ENCODE data around the gene ZBTB21.

Gene ZBTB21

GRCh38 chr21:42039470-42039901 lies 29.3 kb upstream of the ZBTB21 start:
- no peak for DNase-seq

GRCh38 chr21:42038826-42039425 lies 28.8 kb upstream of the ZBTB21 start:
- no peak for DNase-seq

GRCh38 chr21:42038393-42038792 lies 28.2 kb upstream of the ZBTB21 start:
- no peak for DNase-seq

GRCh38 chr21:42037943-42038342 lies 27.8 kb upstream of the ZBTB21 start:
- DNase-seq, result no peak

DNA sequence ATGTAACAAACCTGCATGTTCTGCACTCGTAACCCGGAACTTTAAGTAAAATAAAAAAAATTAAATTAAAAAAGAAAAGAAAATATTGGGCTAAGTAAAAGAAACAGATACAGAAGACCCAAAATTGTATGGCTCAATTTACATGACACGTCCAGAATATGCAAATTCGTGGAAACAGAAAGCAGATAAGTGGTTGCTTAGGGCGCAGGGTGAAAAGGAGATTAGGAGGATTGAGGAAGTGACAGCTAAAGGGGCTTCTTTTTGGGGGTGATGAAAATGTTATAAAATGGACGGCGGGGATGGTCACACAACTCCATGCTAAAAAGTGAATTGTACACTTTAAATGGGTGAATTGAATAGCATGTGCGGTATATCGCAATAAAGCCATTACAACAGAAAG lies 27.4 kb upstream of the ZBTB21 start:
- no peak for DNase-seq

GRCh38 chr21:42036313-42036712 lies 26.2 kb upstream of the ZBTB21 start:
- DNase-seq, result no peak

- no peak for DNase-seq
Observed at GRCh38 chr21:42032968-42033367, 22.8 kb upstream of the ZBTB21 start.

- no peak for DNase-seq
Observed at GRCh38 chr21:42032266-42032665, 22.1 kb upstream of the ZBTB21 start.

DNA sequence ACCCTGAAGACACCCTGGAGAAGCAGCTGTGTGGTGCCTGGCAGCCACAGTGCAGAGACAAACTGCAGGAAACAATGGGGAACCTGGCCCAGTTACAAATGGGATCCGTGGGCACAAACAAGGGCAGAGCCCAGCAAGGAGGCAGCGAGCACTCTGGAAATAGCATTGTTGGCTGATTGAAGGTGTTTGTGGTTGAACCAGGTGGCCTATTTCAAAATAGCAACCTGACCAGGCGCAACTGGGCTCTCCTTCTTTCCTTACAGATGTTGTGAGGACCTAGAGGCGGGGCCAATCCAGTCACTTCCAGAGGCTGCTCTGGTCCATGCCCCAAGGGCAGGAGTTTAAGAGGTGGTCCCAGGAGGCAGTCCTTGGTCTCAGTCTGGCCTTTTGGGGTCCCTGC lies 21.7 kb upstream of the ZBTB21 start:
- DNase-seq, result no peak

GRCh38 chr21:42031241-42031640 lies 21.1 kb upstream of the ZBTB21 start:
- DNase-seq, result no peak

DNA sequence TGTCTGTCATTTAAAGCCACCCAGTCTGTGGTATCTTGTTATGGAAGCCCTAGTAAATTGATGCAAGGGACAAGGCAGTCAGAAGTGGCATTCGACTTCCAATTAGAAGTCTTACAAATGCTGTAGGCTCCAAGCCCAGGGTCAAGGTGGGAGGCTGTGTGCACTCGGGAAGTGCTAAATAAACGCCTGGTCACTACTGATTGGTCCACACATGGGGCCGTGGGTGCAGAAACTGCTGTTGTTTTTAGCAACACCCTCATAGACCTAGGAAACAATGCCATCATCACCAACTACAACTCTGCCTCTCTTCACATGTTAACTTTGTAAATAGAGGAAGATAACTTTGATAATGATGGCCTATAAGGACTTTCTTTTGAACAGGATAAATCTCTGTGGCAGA lies 20.2 kb upstream of the ZBTB21 start:
- no peak for DNase-seq

DNA sequence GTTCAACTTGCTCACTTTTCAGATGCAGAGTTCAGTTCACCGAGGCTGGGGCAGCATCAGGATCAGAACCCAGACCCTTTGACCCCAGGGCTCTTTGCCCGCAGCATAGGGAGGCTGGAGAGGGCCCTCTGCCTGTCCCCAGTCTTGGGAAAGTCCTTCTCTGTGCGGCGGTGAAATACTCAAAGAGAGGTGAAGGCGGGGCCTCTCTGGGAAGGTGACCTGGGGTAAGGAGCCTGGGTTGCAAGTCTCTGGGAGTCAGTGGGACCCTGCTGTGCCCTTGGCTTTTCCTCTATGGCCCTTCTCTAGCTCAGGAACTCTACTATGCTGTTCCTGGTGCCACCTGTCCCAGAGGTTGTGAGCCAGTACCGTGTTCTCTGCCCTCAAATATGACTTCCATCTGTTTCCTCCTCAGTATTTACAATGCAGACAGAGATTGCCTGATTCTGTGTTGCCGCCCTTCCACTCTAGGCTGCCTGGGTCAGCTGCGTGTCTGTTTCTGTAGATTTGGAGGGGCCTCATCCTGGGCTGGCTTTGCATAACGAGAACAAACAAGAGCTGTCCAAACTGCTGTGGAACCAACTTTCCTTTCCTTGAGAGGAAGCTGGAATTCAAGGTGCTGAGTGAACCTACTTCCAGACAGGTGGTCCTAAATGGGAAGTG lies 18.7 kb upstream of the ZBTB21 start:
- no peak for DNase-seq

DNA sequence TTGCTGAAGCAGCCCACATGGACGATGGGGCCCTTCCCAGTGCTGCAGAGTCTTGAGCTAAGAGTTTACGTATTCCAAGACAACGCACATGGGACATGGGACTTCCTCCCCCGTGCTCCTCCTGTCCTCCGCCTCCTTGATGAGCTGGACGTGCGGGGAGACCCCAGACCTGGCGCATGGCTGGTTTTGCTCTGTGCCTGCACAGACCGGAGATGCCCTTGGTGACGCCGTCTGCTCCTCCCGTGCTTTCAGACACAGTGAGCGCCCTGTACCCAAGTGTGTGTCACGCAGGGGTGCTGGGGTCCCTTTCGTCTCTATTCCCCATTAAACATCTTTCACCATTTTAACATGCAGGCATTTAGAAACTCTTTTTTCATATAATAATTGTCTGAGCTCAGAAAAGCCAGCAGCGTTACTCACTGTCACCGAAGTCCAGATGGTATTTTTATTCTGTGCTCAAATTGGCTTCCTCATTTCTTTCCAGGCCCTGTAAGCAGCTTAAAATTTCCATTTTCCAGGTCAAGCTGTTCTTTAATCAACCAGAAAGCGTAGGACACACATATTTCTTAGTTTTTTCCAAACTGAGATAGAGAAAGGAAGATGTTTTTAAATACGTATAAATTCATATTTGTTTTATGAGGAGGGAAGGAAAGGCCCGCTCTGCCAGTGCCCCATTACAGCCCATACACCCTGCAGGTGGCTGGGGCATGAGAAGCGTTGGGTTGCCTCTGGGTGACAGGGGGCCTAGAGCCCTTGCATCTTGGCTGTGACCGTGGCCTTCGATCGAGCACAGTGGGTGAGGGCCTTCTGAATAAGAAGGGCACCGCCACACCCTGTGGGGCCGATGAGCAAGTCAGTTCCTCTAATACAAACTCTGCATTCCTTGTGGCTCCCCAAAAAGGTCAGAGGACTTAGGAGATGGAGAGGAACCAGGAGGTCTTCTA lies 17.9 kb upstream of the ZBTB21 start:
- no peak for DNase-seq

GRCh38 chr21:42027085-42027821 lies 17.1 kb upstream of the ZBTB21 start:
- DNase-seq, result no peak

DNA sequence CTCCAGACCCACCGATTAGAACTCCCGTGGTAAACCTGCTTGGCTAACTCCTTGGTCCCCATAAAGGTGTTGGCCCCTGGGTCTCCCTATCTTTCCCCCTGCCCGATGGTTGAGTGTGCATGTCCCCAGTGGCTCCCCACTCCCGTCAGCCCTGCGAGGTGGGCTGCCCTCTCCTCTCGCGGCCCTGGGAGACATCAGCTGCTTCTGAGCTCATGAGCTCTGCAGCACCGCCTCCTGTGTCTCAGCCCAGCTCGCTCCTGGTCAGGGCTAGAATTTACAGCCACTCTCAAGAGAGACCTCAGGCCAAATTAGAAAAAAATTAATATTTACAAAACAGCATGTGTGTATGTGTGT lies 15.9 kb upstream of the ZBTB21 start:
- DNase-seq, result no peak

GRCh38 chr21:42025376-42026081 lies 15.4 kb upstream of the ZBTB21 start:
- DNase-seq, result no peak

DNA sequence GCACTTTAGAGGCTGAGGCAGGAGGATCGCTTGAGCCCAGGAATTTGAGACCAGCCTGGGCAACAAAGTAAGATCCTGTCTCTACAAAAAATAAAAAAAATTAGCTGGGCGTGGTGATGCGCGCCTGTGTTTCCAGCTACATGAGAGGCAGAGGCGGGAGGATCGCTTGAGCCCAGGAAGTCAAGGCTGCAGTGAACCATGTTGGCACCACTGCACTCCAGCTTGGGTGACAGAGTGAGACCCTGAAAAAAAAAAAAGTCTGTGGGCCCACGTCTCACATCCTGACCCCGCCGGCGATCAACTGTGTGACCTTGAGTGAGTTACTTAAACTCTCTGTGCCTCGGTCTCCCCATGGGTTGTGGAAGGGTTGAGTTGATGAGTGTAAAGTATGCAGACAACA lies 12.7 kb upstream of the ZBTB21 start:
- no peak for DNase-seq

DNA sequence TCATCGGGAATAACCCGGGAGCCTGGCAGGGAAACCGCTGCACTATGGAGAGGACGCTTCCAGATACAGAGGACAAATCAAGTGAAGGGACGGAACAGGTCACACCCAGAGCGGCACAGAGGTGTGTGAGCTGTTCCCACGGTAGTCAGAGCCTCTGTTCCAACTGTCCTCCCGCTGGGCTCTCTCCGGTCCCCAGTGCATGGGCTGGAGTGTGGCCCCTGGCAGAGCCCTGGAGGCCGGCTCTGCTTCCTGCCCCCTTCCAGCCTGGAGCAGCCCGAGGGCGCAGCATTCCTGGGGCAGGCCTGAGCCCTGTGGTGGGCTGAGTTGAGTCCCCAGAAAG lies 11.9 kb upstream of the ZBTB21 start:
- DNase-seq, result no peak

DNA sequence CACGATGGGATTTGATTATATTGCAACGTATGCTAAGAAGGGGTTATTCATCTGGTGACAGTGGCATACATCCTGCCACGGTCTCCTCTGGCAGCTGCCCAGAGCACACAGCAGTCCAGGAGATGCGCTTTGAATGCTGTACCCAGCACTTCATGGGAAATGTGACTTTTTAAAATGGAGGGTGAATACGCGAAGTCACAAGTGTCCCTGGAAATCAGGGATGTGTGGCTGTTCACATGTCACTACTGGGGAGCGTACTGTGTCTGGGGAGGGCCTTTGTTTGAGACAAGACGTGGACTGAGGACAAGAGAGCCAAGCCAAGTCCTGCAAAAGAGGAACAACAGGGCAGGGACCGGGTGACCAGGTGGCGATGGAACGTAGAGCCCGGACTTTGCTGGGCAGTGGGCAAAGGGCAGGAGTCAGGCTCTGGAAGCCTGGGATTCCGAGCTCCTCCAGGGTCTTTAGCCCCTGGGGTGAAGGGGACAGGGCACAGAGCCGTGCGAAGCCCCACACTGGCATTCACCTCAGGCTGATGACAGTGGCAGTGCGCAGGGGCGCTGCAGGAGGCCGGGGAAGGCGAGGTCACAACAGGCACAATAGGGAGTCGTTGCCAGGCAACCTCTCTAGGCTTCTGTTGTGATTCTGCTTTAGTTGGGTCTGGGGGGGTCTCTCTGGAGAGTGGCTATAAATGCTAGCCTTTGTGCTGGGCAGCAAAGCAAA lies 11.4 kb upstream of the ZBTB21 start:
- no peak for DNase-seq

DNA sequence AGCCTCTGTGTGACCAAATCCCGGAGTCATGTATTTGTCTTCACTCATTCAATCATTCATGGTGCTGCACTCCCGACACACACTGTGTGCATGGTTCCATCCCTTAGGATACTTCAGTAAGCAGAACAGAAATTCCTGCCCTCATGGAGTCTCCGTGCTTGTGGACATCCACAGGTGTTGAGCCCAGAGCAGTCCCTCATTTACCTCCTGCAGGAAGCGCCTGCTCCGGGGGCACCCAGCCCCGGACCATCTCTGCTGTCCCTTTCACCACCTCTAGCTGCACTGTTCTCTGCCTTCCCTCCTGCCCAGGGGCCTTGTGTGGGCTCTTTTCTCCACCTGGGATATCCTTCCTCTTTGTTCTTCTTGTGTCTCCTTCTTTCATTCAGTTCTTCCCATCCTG lies 9.5 kb upstream of the ZBTB21 start:
- no peak for DNase-seq

- no peak for DNase-seq
Observed at GRCh38 chr21:42019101-42019605, 9.0 kb upstream of the ZBTB21 start.

GRCh38 chr21:42017022-42017421 lies 6.9 kb upstream of the ZBTB21 start:
- DNase-seq, result no peak
